Suppressor macrophage treated with lipopolysaccharide for 4 hours (primary cell): Measurements from ENCODE around the gene NUDC.

ENCODE experiments used
- DNase-seq: peaks from one replicate; pipeline ENCODE4 v3.0.0-alpha.2; 2020

NUDC gene

DNA sequence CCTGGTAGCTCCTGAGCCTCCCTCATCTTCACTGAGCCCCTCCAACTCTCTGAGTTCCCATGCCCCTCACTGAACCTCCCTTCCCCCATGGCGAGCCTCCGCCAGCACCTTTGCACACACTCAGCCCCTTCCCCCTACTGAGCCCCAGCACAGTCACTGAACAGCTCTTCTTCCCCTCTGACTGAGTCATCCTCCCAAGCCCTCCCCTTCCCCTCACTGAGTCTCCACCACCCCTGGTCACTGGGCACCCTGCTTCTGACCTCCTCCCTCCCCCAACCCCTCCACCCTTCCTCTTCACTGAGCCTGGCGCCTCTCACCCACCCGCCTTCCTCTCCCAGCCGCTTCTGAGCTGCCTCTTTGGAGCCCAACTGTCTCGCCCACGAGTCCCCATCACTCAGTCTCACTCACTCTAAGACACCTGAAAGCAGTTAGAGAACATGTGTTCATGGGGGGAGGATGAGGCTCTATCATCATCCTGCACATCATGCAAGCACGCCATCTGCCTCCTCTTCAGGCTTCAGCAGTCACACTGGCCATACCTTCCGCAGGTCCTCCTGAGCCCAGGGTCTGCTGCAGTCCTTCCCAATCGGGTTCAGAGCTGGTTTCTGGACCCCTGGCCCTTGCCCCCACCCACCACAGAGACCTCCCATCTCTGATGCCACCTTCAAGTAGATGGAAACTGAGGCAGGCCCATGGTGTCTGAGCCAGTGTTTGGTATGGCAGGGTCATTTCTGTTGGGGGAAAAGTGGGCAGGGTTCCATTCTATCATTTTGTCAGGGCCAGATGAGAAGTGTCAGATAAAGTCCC is 70.0 kb downstream of the NUDC start:
- peak; percentile 19 for DNase-seq

DNA sequence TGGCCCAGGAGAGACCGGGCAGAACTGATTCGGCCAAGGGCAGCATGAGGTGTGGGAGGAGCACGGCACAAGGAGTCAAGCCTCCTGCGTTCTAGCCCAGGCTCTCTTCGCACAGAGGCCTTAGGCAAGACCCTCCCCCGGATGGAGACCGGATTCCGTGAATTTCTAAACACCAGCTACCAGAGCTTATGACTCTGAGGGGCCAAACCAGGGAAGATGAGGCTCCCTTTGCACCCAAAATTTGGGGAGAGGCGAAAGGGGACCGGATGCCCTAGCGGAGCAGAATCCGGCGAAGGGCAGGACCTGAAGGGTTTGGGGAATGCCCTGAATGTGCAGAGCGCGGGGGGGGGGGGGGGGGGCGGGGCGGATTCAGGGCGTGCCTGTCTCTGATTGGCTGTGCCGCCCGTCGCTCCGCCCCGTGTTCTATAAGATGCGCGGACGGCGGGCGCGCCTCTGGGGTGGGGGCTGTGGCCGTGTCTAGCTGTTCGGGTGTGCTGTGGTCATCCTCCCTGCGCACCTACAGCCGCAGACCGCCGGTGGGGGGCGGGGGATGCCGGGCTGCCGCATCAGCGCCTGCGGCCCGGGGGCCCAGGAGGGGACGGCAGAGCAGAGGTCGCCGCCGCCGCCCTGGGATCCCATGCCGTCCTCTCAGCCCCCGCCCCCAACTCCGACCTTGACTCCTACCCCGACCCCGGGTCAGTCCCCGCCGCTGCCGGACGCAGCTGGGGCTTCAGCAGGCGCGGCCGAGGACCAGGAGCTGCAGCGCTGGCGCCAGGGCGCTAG is 71.9 kb downstream of the NUDC start, which contains the start of gene TRNP1:
TRNP1 (plus strand) TSS at position 456 of the 783 bp plus-strand sequence; CDS start at position 551, 95 bp downstream.
- peak; percentile 61 for DNase-seq

DNA sequence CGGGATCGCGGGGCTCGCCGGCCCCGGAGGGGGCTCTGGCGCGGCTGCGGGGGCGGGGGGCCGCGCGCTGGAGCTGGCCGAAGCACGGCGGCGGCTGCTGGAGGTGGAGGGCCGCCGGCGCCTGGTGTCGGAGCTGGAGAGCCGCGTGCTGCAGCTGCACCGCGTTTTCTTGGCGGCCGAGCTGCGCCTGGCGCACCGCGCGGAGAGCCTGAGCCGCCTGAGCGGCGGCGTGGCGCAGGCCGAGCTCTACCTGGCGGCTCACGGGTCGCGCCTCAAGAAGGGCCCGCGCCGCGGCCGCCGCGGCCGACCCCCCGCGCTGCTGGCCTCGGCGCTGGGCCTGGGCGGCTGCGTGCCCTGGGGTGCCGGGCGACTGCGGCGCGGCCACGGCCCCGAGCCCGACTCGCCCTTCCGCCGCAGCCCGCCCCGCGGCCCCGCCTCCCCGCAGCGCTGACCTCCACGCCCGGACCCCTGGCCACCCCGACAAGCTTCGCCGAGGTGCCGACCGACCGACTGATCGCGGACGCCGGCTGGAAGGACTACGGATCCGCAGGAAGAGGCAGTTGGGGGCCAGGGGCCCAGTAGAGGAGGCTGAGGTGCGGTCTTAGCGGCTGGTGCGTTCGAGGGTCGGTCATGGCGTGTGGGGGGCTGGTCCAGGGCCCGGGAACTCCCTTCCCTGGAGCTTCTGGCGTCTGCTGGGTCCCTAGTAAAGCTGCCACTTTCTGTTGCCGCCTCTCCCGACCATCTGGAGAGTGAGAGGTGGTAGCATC is 72.7 kb downstream of the NUDC start:
- no peak for DNase-seq

DNA sequence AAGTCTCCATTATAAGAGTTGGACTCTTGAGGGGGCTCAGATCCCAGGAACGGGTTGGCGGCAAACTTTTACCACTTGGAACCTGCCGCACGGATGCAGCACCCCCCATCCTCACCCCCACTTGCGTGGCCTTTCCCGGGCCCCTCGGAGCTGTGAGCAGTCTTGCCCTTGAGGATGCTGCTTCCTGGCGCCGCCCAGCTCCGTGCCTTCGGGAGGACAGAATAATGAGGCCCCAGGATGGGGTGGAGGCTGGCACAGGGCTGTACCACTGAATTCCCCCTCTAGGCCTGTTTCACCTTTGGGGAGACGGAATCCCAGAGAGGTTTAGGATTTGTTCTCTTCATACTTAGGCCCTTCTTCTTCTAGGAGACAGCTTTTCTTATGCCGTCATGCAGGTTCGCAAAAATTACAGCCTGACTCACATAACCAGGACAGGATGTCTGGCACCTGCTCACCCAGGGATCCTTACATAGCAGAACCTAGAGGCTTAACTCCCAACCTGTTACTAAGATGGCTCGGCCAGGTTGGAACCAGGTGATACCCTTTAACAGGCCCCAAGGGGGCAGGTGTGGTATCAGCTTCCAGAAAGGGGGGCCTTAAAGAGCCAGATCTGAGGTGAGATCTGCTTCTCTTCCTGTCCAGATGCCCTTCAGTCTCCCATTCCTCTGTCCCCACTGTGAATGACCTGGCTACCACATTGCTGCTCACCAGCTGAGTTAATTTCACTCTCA is 73.4 kb downstream of the NUDC start:
- DNase-seq, result no peak

DNA sequence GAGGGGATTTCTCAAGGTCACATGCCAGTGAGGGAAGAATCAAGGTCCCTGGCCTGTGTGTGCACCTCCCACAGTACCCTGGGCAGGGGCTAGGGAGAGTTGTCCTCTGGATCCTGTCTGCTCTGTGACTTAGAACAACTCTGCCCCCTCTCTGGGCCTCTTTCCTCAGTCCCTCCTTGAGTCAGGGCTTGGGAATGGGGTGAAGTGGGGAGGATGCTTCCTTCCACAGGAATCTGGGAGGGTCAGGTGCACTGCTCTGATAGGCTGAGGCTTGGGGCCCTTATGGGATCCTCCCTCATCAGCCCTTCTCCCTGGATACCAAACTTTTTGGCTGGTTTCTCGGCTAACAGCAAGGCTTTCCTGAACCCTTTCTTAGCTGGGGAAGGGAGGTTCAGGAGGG is 74.5 kb downstream of the NUDC start:
- no peak for DNase-seq
